Small intestine (tissue), 7 donors: ENCODE results near the gene UQCC5. TPM values are rescaled to one million over a fixed set of nuclear protein-coding genes. Genes with fewer than 3 reads are reported as not detected.
"Not testable (repeated sequence)": the region's sequence is repeated elsewhere in the genome, so short reads cannot be mapped to it uniquely, and the experiment has no call there.

ENCODE experiments used
- DNase-seq, 2 donors: peaks; one replicate each; pipeline versions ENCODE4 v3.0.0 to v3.0.0-alpha.2; 2013
- FAIRE-seq: peaks from 2 replicates; lab custom pipeline; 2012; peaks lifted over from hg19 to GRCh38; lab: Jason Lieb, UNC
- H3K27ac ChIP-seq, 3 donors: one replicate each; pipeline ENCODE4 v1.5.1; 2013; ENCODE audit warnings: low read length in 2 of 3, mild to moderate bottlenecking in 2 of 3, control low read depth in 1 of 3, inconsistent platforms in 1 of 3, low read depth in 1 of 3, moderate library complexity in 1 of 3
- H3K27me3 ChIP-seq, 3 donors: one replicate each; pipeline ENCODE4 v1.6.1; 2013; ENCODE audit warnings: low read length in 3 of 3, inconsistent platforms in 1 of 3; ENCODE audit not compliant: control insufficient read depth in 3 of 3, insufficient read depth in 3 of 3
- H3K36me3 ChIP-seq, 3 donors: one replicate each; pipeline ENCODE4 v1.6.1; 2013; ENCODE audit warnings: low read length in 3 of 3, inconsistent platforms in 1 of 3, low read depth in 1 of 3, mild to moderate bottlenecking in 1 of 3, moderate library complexity in 1 of 3; ENCODE audit not compliant: control insufficient read depth in 3 of 3, insufficient read depth in 2 of 3
- H3K4me1 ChIP-seq, 3 donors: one replicate each; pipeline ENCODE4 v1.6.1; 2013; ENCODE audit warnings: low read length in 2 of 3, inconsistent platforms in 1 of 3, low read depth in 1 of 3, mild to moderate bottlenecking in 1 of 3, moderate library complexity in 1 of 3; ENCODE audit not compliant: control insufficient read depth in 3 of 3, insufficient read depth in 2 of 3
- H3K4me3 ChIP-seq, 3 donors: one replicate each; pipeline ENCODE4 v1.5.1; 2013; ENCODE audit warnings: low read length in 3 of 3, control low read depth in 1 of 3, inconsistent platforms in 1 of 3, low read depth in 1 of 3, mild to moderate bottlenecking in 1 of 3, moderate library complexity in 1 of 3
- H3K9me3 ChIP-seq, 2 donors: one replicate each; pipeline ENCODE4 v1.6.1; 2013; ENCODE audit warnings: low read depth in 1 of 2, low read length in 1 of 2; ENCODE audit not compliant: control insufficient read depth in 2 of 2, insufficient read depth in 1 of 2
- WGBS, 3 donors: extraction: QIAGEN DNeasy Blood & Tissue Kit; methylation state at CpG; one replicate each; pipeline ENCODE4 v1.1.7; 2013; 5-methylcytosine and 5-hydroxymethylcytosine counted together
- polyA plus RNA-seq, 4 donors: library from polyadenylated mRNA; stranded (reverse) in 3 of 4; unstranded in 1 of 4; fragments of 200-250 nt in 3 of 4; fragments of 120-200 nt in 1 of 4; gene quantifications; one replicate each; pipeline versions ENCODE4 v1.2.1 to v1.2.3, GENCODE V29; 2013
- donor health status: healthy with polysubstance abuse.
- donor health status: control.
- donor health status: control.
- donor health status: Bipolar disorder and iron deficiency.
- donor health status: healthy.

UQCC5 gene
- polyA plus RNA-seq, 4 donors: 8.9 to 38.9 (median 20.3) TPM

DNA sequence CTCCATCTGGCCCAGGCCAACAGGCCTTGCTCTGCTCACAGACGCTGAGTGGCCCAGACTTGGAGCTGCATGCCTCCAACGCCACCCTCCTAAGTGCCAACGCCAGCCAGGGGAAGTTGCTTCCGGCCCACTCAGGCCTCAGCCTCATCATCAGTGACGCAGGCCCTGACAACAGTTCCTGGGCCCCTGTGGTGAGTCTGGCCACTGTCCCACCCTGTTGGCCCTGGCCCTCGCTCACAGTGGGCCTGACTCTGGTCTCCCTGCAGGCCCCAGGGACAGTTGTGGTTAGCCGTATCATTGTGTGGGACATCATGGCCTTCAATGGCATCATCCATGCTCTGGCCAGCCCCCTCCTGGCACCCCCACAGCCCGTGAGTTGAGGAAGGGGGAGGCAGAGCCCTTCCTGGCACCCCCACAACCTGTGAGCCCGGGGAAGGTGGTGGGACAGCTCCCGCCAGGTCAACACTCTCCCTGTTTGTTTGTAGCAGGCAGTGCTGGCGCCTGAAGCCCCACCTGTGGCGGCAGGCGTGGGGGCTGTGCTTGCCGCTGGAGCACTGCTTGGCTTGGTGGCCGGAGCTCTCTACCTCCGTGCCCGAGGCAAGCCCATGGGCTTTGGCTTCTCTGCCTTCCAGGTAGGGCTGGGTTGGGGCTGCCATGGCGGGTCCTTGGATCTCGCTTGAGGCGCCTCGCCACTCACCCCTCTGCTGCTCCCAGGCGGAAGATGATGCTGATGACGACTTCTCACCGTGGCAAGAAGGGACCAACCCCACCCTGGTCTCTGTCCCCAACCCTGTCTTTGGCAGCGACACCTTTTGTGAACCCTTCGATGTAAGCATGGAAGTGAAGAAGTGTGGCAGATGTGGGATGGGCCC, 12.8 kb upstream of the UQCC5 start:
- Histone ChIP-seq H3K27ac (no peak overlapping the region), H3K4me1 (peaks cover 0 to under 1% (median 0%) of the 10 kb centered on the region in 3 donors), H3K36me3 (peaks cover 0 to 61% (median under 1%) of the 10 kb centered on the region in 3 donors), H3K27me3 (no peaks in the 10 kb centered on the region), H3K4me3 (no peak overlapping the region), H3K9me3 (no peaks in the 10 kb centered on the region)
- FAIRE-seq (no peak), DNase-seq (no peak)
- 93 to 97% (median 93%) methylated on average over 26 of the region's 26 CpGs for WGBS, 3 donors

DNA sequence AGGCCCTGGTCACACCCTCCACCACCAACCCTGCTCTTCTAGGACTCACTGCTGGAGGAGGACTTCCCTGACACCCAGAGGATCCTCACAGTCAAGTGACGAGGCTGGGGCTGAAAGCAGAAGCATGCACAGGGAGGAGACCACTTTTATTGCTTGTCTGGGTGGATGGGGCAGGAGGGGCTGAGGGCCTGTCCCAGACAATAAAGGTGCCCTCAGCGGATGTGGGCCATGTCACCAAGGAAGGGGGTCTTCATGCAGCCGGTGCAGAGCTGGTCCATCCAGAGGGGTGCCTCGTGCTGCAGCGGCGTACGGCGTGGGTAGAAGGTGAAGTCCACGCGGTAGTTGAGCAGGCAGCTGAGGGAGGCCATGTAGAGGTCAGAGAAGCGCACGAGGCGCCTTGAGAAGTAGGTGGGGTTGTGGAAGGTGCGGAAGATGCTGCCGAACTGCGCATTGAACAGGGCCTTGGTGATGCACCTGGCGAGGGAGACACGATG, 12.1 kb upstream of the UQCC5 start:
- no peak for DNase-seq
- FAIRE-seq: no peak
- H3K27me3 ChIP-seq: no peaks in the 10 kb centered on the region
- H3K4me1 ChIP-seq: no peaks in the 10 kb centered on the region
- no peak overlapping the region for H3K4me3 ChIP-seq
- H3K36me3 ChIP-seq: peaks cover 0 to 67% (median 2%) of the 10 kb centered on the region in 3 donors
- H3K9me3 ChIP-seq: no peaks in the 10 kb centered on the region
- H3K27ac ChIP-seq: no peak overlapping the region
- WGBS, 3 donors: 93 to 94% (median 93%) methylated on average over 18 of the region's 18 CpGs

DNA sequence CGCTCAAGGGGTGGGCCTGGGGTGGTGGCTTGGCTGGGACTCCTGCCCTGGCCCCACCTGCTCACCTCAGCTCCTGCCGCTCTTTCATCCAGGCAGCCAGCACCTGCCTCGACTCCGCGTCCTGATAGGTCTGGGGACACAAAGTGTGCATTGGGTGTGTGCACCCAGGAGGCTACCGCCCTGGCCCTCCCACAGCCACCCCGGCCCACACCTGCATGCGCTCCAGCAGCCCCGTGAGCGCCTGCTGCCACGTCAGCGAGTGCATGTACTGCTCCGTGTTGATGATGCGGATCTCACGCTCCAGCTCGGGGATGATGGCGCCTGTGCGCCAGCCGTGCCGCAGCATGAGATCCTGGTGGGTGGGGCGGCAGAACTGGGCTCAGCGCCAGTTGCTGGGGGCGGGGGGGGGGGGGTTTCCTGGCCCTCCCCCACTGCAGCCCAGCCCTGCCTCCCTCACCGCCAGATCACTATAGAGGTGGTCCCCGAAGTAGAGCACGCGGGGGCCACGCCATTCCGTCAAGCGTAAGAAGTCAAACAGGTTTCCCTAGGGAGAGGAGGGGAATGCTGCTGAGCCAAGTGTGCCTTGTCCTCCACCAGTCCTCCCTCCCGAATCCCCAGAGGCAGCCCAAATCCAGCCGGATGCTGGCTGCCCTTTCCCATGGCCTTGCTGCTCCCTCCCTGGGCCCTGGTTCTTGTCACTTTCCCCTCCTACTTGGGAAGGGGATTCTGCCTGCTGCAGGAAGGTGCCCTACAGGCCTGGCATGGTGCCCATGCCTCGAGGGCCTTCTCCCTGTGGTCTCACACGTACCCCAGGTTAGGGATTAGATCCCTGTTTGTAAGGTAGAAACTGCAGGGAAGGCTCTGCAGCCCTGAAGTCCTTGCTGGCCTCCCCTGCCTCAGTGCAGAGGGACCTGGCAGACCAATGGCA, 11.4 kb upstream of the UQCC5 start:
- 78 to 87% (median 78%) methylated on average over 31 to 34 of the region's 34 CpGs for WGBS, 3 donors
- DNase-seq (no peak), FAIRE-seq (no peak)

DNA sequence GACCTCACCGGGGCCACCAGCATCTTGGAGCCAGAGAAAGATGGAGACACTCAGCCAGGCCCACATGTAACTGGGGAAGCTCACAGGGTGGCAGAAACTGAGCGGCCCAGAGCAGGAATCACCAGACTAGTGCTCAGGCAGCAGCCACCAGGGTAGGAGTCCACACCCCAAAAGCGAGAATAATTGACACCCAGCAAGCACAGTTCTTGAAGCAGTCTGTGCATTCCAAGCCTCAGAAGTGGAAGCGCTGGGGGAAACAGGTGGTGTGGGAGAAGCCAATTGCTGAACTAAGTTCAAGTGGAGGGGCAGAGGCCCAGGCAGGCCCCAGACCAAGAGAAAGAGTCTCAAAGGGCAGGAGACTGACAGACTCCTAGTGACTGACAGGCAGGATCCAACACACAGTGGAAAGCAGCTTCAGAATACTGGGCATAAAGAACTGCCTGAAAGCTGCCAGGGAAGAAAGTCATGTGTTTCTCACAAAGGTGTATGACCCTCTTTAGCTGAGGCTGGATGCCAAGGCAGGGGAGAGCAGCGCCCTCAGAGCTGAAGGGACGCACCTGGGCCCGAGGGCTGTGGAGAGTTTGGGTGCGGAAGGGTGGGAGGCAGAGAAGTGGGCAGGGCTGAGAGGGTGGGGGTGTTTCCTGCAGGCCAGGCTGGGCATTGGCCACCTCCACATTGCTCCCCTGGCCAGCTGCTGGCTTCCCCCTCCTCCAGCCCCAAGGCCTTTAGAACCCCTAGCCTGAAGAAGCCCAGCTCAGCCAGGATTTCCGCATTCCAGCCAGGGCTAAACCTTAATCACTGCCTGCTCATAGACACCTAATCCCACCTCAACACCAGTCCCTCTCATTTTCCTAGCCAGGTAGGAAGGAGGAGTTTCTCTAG, 10.5 kb upstream of the UQCC5 start:
- 84 to 87% (median 85%) methylated on average over 9 of the region's 9 CpGs for WGBS, 3 donors
- DNase-seq: no peak
- Histone ChIP-seq H3K27ac (peak overlapping the region in 1 of 3 donors; percentile 18), H3K27me3 (no peaks in the 10 kb centered on the region), H3K4me3 (no peak overlapping the region), H3K9me3 (no peaks in the 10 kb centered on the region), H3K36me3 (peaks cover 0 to 76% (median 2%) of the 10 kb centered on the region in 3 donors), H3K4me1 (no peaks in the 10 kb centered on the region)
- FAIRE-seq: no peak

More for the DNA sequence above, 11.4 kb upstream of the UQCC5 start:
- peaks cover 0 to 70% (median 2%) of the 10 kb centered on the region in 3 donors for H3K36me3 ChIP-seq
- no peaks in the 10 kb centered on the region for H3K9me3 ChIP-seq
- no peaks in the 10 kb centered on the region for H3K27me3 ChIP-seq
- H3K4me1 ChIP-seq: no peaks in the 10 kb centered on the region
- peak overlapping the region in 1 of 3 donors; percentile 18 for H3K27ac ChIP-seq
- no peak overlapping the region for H3K4me3 ChIP-seq

DNA sequence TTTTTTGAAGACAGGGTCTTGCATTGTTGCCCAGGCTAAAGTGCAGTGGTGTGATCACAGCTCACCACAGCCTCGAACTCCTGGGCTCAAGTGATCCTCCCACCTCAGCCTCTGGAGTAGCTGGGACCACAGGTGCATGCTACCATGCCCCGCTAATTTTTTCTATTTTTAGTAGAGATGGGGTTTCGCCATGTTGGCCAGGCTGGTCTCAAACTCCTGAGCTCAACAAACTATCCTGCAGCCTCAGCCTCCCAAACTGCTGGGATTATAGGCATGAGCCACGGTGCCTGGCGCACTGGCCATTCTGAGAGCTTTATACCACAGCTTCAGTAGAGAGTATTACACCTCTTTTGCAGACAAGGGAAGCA, 9.8 kb upstream of the UQCC5 start:
- not testable (repeated sequence) for FAIRE-seq, H3K27ac ChIP-seq

DNA sequence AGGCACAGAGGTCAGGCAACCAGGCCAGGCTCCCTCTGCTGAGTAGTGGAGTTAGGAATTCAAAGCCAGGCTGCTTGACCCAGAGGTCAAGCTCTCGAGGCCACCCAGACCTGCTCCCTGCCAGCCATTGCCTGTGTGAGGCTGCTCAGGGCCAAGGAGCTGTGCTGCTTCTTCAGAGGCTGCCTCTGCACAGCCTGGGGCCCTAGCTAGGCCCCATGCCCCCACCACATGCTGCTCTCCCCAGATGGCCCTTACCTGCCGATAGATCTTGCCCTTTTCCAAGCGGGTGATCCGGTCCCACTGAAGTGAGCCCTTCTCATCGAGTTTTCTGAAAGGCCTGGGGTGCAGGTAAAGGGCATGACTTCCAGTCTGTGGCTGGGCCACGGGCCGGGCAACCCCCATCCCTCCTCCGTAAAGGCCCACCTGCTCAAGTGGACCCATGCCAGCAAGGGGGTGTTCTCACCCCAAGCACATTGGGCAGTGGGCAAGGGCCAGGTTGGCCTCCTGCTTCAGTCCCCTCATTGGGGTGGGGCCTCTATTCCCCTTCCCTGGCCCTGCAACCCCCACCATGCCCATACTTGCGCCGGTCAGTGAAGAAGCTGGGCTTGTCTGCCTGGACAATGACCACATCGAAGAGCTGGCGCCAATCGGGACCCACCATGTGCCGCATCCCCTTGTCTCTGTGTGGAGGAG, 9.2 kb upstream of the UQCC5 start:
- Histone ChIP-seq H3K4me1 (peaks cover 0 to 2% (median 0%) of the 10 kb centered on the region in 3 donors), H3K4me3 (no peak overlapping the region), H3K27ac (no peak overlapping the region), H3K9me3 (no peaks in the 10 kb centered on the region), H3K36me3 (peaks cover 0 to 76% (median 2%) of the 10 kb centered on the region in 3 donors), H3K27me3 (no peaks in the 10 kb centered on the region)
- 94 to 95% (median 94%) methylated on average over 14 of the region's 14 CpGs for WGBS, 3 donors
- no peak for DNase-seq
- FAIRE-seq: no peak

More for the DNA sequence above, 9.8 kb upstream of the UQCC5 start:
- not testable (repeated sequence) for H3K27me3 ChIP-seq, DNase-seq, H3K4me3 ChIP-seq, H3K4me1 ChIP-seq, H3K9me3 ChIP-seq
- H3K36me3 ChIP-seq: peaks cover 0 to 77% (median 2%) of the 10 kb centered on the region in 3 donors
- 95 to 96% (median 95%) methylated on average over 5 of the region's 5 CpGs for WGBS, 3 donors

DNA sequence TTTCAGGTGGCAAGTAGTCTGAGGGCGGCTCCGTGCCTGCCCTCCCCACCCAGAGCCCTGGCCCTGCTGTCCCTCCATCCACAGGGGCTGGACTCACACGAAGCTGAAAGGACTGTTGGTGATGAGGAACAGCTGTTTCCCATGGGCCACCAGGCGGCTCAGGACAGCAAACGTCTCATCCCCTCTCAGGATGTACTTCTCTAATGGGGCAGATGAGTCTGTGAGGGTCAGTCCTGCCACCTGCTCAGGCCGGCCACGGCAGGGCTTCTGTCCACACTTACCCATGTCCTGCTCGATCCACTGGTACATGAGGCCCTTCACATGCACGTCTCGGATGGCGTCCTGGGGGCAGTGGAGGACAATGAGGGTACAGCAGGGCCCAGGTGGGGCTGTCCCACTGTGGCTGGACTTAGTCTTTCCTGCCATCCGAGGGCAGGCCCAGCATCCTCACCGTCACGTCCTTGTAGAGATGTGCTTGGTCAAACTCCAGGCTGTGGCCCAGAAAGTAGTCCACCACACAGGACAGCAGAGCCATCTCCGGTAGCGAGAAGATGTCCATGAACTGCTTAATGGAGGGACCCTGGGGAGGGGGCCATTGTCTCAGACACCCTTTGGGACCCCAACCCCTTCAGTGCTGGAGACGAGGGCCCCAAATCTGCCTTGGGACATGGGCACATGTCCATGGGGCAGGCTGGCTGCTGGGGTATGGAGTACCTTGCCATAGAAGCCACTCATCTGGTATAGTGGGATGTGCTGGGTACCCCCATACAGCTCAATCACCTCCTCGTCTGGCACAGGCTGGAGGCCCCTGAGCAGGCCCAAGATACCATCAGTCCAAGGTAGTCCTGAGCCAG, 8.4 kb upstream of the UQCC5 start:
- Histone ChIP-seq H3K36me3 (peaks cover 0 to 74% (median 2%) of the 10 kb centered on the region in 3 donors), H3K4me3 (no peak overlapping the region), H3K27ac (no peak overlapping the region), H3K27me3 (no peaks in the 10 kb centered on the region), H3K9me3 (no peaks in the 10 kb centered on the region), H3K4me1 (peaks cover 0 to 9% (median 0%) of the 10 kb centered on the region in 3 donors)
- DNase-seq (no peak), FAIRE-seq (no peak)
- 86 to 89% (median 88%) methylated on average over 18 of the region's 18 CpGs for WGBS, 3 donors
